CD1c-positive myeloid dendritic cell (primary cell): ENCODE data around the gene SHANK1.

Experiments
- DNase-seq: peaks from one replicate; pipeline ENCODE4 v3.0.0-alpha.2; 2016; ENCODE audit errors: extremely low spot score

The SHANK1 gene

GRCh38 chr19:50686310-50687032 is 33.1 kb downstream of the SHANK1 start:
- no peak for DNase-seq

GRCh38 chr19:50679177-50680125 is 40.2 kb downstream of the SHANK1 start:
- DNase-seq: peak; percentile 88

- no peak for DNase-seq
Observed at GRCh38 chr19:50678323-50678722, 41.3 kb downstream of the SHANK1 start.

DNA sequence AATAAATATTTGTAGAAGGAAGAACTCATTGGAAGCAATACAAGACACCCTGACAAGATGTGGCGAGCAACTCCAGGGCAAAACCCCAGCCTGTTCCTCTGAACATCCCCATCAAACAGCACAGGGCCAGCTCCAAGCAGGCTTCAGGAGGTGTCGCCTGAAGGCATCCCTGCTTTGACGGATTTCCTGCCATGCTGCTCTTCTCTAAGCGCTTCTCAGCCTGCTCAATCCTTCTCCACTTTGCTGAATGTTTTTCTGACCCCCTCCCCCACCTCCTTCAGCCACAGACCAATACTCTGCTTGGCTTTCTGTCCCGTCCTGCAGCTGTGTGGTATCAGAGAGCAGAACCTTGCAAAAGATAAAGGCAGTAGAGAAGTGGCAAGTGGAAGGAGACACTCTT is 42.0 kb downstream of the SHANK1 start:
- DNase-seq: no peak

DNA sequence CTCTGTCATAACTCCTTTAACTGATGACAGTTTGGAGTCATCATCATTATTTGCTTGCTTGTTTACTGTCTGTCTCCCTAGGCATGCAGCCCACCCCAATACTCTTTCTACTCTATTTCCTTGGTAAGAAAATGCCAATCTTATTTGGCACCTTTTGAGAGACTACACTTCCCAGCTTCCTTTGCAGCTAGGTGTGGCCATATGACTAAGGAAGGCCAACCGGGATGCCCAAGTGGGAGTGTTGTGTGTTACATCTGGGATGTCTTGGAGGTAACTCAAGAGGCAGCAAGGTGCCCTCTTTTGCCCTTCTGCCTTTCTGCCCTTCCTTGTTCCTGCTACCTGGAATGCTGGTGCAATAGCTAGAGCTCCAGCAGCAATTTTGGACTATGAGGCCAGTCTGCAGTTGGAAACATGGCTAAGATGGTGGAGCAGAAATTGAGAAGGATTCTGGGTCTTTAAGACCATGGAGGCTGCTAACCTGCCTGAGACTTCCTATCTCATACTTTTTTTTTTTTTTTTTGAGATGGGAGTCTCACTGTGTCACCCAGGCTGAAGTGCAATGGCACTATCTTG is 42.9 kb downstream of the SHANK1 start:
- no peak for DNase-seq

DNA sequence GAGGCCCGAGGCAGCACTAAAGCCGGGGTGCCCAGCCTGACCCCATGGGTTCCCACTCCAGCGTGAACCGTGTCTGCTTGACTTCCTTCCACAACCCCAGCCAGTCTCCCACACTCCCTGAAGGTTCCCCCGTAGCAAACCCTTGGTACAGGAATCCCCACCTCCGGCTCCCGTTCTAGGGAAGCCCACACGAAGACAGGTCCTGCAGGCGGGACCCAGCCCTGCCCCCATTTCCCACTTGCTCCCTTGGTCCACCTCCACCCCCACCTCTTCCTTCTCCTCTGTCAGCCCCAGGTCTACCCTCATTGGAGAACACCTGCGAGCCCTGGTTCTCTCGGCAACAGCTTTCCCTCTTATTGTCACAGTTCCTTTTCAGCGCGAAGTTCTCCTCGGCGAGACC is 46.5 kb downstream of the SHANK1 start:
- no peak for DNase-seq

GRCh38 chr19:50670102-50670380 is 49.6 kb downstream of the SHANK1 start:
- no peak for DNase-seq

GRCh38 chr19:50669302-50670101 is 50.1 kb downstream of the SHANK1 start:
- DNase-seq: peak; percentile 60

GRCh38 chr19:50668879-50669278 is 50.7 kb downstream of the SHANK1 start:
- no peak for DNase-seq

DNA sequence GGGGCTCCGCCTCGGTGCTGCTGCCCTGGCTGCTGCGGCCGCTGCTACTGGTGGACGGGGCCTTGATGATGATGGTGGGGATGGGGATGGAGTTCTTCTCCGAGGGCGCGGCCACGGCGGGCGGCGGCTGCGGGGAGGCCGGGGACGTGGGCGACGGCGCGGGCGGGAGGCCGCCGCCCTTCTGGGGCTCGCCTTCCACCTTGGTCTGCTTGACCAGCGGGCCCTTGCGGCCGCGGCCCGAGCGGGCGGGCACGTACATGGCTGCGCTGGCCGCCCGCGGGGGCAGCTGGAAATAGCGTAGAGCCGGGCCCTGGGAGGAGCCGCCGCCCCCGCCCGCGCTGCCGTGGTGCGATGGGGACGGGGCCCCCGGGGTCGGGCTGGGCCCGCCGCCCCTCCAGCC is 51.2 kb downstream of the SHANK1 start:
- DNase-seq: no peak

DNA sequence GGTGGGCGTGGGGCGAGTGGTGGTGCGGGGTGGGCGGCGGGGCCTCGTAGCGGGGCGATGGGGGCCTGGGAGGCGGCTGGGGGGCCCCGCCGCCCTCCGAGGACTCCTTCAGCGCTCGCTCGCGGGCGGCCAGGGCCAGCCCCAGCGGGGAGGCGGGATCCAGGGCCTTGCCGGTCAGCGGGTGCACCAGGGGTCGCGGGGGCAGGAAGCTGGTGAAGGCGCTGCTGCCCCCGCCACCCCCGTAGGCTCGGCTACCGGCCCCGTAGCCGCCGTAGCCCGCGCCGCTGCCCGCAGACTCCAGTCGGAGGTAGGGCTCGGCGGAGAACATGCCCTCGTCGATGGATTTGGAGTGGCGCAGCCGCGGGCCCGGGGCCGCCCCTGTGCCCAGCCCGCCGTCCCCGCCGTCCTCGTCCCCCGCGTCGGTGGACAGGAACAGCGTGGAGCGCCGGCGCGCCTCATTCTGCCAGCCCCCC is 51.8 kb downstream of the SHANK1 start:
- DNase-seq: no peak

DNA sequence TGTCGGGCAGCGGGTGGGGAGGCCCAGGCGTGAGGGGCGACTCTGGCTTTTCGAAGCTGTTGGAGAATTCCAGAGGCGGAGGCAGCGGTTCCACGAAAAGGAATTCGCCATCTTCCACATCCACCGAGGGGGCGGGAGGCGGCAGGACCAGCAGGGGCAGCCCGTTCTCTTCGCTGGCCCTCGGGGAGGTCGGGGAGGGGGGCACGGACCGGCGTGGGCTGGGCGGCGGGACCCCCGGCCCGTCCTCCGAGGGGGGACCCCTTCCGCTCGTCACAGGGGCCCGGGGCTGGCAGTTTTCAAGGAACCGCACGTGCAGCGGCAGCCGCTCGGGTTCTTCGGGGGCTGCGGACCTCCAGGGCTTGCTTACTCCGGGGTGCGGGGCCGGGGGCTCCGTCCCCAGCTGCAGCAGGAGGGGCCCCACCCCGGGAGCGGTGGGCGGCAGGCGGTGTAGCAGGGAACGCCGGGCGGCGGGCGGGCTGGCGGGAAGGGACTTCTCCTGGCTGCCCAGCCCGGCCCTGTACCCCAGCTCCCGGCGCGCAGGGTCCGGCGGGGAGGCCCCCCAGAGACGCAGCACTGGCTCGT is 52.3 kb downstream of the SHANK1 start:
- no peak for DNase-seq

DNA sequence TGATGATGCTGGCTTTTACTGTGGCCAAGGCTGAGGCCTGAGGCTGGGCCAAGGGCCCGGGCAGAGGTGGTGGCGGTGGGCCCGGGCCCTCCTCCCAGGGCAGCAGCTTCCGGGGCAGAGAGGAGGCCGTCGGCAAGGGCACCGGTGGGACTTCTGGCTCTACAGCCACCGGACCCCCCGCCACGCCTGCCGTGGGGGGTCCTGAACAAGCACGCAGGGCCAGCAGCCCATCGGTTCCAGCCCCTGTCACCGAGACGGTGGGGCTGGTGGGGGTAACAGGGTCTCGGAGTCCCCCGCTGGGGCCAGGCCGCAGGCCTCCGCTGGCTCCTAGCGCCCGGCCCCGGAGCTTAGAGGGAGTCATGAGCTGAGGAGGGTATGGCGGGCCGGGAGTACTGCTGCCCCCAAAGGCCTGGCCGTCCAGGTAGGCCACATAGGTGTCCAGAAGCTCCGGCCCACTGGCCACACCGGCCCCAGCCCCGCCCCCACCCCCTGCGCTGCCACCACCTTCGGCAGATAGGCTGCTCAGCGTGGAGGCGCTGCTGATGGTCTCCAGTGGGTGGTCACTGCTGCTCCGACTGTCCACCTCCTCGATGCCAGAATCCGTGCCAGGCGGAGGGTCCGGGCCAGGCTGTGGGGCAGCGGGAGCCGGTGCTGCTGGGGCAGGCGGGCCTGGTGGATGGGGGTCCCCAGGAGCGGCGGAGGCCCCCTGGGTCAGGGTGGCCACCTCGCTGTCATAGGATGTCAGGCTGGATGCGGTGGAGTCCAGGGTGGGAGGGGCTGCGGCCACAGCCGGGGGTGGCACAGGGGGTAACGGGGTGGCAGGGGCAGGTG is 53.0 kb downstream of the SHANK1 start:
- DNase-seq: no peak

GRCh38 chr19:50664204-50664603 is 55.4 kb downstream of the SHANK1 start:
- DNase-seq: no peak

GRCh38 chr19:50663482-50663790 is 56.2 kb downstream of the SHANK1 start:
- no peak for DNase-seq

DNA sequence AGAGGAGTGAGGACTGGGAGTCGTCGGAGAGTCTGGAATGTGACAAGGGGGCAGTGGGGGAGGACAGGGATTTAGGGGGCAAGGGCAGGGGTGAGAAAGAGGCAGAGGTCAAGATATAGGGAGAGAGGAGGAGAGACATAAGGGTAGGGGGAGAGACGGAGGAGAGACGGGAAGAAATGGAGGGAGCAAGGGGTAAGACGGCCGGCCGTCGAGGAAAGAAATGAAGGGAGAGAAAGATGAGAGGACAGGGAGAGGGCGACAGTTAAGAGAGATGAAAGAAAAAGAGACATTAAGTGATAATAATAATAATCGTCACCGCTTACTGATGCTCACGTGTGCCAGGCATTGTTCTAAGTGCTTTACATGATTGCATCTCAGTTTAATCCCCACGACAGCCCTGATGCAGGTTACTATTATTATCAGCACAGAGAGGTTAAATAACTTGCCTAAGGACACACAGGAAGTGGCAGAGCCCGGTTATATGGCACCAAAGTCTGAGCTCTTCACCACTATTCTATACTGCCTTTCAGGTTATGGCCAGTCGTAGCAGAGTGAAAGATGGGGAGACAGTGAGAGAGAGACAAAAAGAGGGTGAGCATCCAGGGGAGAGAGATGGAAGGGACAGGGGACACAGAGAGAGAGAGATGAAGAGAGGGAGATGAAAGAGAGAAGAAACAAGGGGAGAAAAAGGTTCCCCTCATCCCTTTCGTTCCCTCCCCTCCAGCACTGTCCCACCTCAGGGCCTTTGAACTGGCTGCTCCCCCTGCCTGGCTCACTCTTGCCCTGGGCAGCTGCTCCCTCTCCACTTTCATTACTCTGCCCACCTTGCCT is 56.7 kb downstream of the SHANK1 start:
- no peak for DNase-seq

DNA sequence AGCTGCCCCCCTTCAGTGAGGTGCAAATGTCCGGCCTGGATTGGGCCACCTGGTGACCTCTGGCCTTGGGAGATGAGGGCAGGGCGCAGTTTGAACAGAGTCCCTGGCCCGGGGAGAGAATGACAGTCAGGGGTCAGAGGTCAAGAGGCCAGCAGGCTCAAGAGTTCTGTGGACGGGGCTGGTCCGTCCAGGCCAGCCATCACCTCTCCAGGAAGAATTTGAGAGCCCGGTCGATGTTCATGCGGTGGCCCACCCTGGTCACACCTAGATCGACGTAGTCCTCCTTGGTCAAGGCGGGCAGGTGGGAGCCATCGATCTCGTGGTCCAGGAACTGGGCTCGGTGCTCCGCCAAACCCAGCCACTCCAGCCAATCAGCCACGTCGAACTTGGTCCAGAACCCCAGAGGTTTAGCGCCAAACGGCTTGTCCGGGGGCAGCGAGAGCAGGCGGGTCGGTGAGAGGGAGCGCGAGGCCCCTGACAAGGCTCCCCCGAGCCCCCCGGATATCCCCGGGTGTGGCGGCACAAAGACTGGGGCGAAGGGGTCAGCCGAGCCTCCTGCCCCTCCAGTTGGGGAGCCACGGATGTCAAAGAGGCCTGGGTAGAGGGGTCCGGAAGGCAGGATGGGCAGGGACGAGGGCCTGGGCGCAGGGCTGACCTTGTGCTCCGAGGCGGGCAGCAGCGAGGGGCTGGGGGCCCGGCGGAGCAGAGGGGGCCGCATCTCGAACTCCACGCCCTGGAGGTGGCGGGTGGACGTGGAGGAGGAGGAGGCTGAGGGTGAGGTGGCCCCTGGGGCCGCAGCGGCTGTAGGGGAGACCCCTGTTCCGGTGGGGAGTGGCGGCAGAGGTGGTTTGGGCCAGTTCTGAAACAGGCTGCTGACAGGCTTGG is 57.6 kb downstream of the SHANK1 start:
- no peak for DNase-seq

- no peak for DNase-seq
Observed at GRCh38 chr19:50661023-50661422, 58.6 kb downstream of the SHANK1 start.

DNA sequence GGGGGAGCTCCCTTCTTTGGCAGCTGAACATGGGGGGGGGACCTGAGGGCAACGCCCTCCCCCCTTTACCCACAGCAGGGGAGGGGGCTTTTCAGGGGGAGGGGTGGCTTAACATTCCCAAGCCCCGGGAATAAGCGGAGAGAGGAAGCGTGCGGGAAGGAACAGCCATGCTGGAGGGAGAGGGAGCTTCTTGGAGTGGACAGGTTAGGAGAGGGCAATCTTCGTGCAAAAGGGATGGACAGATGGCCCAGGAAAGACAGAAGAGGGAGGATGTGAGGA is 59.6 kb downstream of the SHANK1 start:
- no peak for DNase-seq
